Amniotic epithelial cell (primary cell): ENCODE results near the gene ELN.
"Not testable (repeated sequence)": the region's sequence is repeated elsewhere in the genome, so short reads cannot be mapped to it uniquely, and the experiment has no call there.

Experiments used
- DNase-seq: peaks from one replicate; pipeline ENCODE4 v3.0.0-alpha.2; 2010; ENCODE audit warnings: low read depth

Gene ELN

GRCh38 chr7:74001150-74001494 is 26.9 kb upstream of the ELN start:
- DNase-seq, result no peak

DNA sequence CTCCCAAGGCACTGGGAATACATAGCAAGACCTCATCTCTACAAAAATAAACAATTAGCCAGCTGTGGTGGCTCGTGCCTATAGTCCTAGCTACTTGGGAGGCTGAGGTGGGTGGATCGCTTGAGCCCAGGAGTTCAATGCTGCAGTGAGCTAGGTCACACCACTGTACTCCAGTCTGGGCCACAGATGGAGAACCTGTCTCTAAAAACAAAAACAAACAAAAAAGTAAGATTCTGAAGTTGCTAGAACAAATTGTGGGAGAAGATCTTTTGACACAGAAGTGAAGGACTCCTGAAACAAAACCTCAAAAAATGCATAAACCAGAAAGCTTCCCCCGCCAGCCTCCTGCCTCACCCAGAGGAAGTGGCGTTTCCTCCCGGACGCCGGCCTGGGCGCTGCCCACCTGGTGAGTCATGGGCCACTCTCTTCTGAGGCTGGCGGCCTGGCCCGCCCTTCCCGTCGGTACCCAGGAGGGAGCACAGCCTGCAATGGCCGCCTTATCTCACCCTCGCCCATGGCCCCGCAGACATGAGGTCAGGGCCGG is 25.4 kb upstream of the ELN start:
- peak; percentile 78 for DNase-seq

DNA sequence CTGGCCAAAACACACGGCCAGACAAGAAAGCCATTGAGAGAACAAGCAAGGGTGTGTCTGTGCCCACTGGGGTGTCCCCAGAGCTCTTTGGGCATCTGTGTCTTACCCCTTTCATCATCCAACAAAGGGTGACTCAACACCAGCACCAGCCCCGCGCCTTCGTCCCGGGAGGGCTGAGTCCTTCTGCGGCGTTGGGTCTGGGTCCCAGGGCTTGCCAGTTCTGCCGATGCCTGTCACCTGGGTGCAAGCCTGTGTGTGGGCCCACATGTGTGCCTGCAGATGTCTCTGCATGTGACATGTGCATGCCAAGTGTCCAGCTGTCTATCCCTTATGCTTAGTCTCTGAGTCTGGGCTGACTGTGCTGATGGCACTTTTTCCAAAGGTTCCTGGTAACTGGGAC is 24.4 kb upstream of the ELN start:
- no peak for DNase-seq

DNA sequence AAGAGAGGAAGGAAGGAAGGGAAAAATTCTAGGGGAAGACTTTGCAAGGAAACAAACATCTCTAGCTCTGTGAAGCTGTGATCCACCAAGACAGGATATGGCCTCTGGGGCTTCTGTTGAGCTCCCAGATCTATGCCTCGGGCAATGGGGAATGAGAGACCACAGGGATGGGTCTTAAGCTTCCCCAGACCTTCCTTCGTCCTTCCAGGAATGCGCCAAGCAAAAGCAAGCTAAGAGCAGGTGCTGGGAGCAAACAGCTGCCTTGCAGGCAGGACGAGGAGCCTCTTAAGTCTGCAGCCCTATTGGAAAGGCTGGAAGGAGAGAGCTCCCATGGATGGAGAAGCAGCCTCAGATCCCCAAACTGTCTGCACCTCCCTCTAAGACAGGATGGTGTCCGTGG is 21.9 kb upstream of the ELN start:
- no peak for DNase-seq

DNA sequence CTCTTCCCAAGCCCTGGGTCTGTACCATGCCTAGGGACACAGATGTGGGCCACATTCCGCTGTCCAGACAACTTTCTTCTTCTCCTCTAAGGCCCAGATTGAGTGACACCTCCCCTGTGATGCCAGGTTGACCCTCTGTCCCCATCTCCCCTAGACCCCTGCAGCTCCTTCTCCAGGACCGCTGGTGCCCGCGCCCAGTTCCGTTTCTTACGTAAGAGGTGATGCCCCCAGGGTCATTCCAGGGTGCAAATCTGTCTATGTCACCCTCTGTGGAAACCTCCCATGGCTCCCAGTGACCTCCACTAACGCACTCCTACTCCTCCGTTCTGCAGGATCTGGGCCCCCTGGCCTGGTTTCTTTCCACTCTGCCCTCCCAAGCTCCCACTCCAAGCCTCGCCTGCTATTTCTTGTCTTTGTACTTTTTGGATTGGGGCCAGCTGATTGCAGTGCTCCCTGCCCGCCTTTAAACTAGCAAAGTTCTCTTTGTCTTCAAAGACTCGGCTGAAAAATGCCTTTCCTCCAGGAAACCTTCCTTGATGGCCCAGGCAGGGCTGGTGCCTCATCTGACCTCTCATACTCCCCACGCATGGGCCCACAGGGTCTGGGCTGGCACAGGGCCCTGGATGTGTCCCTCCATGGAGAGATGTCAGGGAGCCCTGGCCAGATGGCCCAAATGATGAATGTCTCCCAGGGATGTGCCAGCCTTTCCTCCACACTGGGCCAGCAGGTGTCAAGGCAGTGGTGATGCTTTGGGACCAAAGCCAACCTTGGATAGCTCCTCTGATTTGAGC is 21.3 kb upstream of the ELN start:
- peak; percentile 51 for DNase-seq

GRCh38 chr7:74007242-74007567 is 20.8 kb upstream of the ELN start:
- DNase-seq, result no peak

GRCh38 chr7:74008687-74009086 is 19.3 kb upstream of the ELN start:
- DNase-seq, result no peak

DNA sequence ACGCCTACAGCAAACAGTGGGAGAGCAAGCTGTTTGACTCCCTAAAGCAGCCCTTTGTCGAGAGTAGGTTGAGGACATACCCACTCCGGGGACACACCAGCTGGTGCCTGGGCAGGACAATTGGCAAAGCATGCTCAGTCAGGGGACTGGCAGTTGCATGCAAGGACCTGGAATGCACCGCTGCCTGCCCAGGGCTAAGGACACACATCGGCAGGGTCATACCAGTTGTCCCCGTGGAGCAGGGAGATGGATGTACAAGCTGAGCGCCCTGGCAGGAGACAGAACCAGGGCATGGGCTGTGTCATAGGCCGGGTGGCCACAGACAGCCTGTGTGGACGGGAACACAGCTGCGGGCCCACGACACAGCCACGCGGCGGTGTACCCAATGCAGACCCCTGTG is 18.3 kb upstream of the ELN start:
- DNase-seq, result no peak

DNA sequence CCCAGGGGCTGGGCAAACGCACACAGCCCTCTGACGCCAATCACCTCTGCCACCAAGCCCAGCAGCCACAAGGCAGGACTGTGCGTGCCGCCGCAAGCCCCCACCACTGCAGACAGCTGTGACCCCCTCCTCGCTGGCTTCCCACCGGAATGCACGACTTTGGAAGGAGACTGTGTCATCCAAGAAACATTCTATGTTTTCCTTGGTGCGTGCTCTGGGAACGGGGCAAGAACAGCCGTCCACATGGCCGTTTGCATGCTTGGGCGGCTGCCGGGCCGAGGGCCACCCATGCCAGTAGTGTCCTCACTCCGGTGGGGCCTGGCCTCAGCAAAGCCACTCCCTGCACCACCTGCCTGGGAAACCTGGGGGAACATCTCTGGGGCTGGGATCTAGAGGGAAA is 17.6 kb upstream of the ELN start:
- DNase-seq, result no peak

GRCh38 chr7:74011421-74011820 is 16.6 kb upstream of the ELN start:
- DNase-seq, result not testable (repeated sequence)

DNA sequence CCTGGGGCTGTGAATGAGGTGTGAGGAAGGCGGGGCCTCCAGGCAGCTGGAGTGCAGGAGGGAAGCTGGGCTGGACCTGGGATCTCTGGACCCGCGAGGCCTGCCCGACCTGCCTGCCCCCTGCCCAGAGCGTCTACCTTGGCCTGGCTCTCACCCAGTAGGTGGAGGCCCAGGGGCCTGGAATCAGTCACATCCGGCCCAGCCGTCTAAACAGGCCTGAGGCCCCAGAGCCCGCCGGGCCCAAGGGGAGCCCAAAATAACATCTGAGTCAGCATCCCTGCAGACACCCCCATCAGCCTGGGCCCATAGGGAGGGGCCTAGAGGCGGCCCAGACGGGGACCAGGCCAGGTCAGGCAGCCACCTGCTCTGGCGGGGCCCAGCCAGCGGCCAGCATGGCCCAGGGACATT is 15.1 kb upstream of the ELN start:
- DNase-seq, result no peak

GRCh38 chr7:74013539-74014272 is 14.3 kb upstream of the ELN start:
- no peak for DNase-seq

DNA sequence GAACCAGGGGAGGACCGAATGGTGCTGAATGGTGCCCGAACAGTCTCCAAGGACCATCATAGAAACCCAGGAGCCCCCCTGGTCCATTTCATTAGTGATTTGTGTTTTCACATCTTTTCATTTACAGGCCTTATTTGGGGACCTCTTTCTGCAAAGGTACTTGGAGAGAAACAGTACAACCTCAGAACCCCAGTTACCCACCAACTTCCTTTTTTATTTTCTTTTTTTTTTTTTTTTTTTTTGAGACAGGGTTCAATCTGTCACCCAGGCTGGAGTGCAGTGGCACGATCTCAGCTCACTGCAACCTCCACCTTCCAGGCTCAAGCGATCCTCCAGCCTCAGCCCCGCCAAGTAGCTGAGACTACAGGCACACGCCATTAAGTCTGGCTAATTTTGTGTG is 13.0 kb upstream of the ELN start:
- no peak for DNase-seq

- DNase-seq, result no peak
These were observed 12.3 kb upstream of the ELN start for GRCh38 chr7:74015670-74016069.

GRCh38 chr7:74017125-74017524 is 10.8 kb upstream of the ELN start:
- DNase-seq, result no peak

DNA sequence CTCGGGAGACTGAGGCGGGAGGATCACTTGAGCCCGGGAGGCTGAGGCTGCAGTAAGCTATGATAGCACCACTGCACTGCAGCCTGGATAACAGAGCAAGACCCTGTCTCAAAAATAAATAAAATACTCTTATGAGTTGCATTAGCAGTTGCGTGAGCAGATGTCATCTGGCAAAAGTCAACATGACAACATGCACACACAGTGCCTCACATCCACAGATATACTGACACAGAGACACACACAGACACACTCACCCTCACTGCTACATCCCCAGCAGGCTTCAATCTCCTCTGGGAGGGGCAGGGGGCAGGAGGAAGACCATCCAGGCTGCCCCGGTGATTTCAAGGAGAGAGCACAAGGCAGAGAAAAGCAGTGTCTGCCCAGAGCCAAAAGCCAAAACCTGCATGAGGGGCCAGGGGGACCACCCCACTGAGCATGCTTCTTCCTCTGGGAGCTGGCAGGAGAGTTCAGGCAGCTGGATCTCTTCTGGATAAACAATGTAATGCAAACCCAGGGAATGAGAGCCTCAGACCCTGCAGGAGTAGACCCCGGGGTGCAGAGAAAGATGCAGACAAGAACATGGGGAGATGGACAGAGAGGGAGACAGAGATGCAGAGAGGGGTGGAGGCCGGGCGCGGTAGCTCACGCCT is 9.6 kb upstream of the ELN start:
- DNase-seq, result no peak

GRCh38 chr7:74019149-74019548 is 8.8 kb upstream of the ELN start:
- no peak for DNase-seq

DNA sequence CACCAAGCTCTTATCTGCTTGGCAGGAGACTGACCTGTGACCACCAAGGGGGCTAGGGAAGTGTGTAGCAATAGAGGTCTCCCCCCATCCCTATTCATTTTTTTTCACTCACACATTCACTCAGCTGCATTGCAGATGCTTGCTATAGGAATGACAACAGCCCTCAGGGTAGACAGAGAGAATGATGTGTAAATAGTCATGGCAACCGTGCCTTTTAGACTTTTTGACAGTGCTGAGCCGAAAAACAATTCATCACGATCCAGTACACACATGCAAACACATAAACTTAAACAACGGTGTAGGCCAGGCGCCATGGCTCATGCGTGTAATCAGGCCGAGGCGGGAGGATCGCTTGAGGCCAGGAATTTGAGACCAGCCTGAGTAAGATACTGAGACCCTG is 7.6 kb upstream of the ELN start:
- DNase-seq, result no peak

DNA sequence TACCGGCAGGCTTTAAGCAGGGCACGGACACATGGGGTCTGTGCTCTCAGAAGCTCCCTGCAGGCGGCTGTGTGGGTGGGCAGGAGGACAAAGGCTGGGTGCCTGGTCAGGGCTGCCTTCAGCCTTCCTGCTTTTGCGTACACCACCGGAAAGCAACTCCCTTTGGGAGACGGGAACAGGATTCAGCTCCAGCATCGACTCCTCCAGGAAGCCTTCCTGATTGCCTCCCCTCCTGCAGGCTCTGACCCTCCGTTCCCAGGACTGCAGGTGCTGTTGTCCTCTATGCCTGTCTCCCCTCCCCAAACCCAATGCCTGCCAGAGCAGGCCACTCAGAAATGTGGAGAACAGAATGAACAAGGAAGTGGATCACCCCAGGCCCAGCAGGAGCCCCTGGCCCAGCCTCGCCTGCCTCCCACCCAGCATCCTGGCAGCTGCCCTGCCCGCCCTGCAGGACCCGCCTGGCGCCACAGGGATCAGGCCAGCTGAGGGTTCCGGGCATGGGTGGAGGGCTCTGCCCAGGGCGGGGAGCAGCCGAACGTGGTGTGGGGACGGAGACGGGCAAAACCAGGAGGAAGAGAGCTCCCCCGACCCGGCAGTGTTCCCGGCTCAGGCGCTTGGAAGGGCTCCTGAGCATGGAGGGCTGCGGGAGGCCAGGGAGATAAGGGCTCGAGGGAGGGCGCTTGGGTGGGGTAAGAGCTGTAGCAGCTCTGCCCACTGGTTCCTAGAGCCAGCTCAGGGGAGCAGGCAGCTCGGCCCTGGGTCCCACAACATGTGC is 6.2 kb upstream of the ELN start:
- no peak for DNase-seq

- no peak for DNase-seq
These were observed 5.5 kb upstream of the ELN start for GRCh38 chr7:74022507-74022906.

DNA sequence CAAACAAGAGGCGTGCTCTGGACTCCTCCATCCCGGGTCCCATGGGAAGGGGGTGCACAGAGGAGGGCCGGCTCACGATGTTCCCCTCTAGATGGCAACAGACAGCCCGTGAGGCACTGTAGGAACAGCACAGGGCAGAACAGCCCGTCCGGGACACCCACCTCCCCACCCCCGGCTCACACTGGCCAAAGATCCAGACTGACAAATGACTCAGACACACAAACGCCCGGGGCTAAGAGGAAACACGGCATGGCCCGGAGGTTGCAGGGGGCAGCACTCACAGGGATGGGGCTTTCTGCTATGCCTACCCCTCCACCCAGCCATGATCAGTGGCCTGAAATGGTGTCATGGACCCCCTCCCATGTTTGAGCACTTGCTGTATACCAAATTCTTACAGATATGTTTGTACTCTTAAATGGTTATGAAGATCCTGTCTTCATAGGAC is 4.9 kb upstream of the ELN start:
- peak; percentile 20 for DNase-seq

DNA sequence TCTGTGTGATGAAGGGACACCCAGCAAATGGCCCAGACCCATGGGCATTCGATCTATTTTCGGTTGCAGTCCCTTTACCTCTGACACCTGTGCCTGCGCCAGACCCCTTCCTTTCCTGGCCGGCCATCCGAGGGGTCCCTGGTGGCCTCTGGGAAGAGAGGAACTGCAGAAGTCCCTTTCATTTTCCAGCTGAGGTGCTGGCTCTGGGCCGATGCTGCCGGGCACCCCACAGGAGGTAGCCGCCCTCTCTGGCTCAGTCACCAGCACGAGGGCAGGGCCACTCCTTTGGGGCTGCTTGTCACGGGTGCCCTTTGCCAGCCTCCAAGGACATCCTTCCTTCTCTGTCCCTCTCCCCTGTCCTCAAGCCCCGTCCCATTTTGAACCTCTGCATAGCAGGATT is 4.2 kb upstream of the ELN start:
- no peak for DNase-seq
